GM12872 (cell line): Measurements from ENCODE around the gene AHDC1.

Experiments
- CTCF ChIP-seq: IDR thresholded peaks from 3 replicates; pipeline ENCODE4 v1.5.1; 2011; ENCODE audit warnings: low read depth, mild to moderate bottlenecking, low read length, moderate library complexity; ENCODE audit not compliant: insufficient read depth

AHDC1 gene

GRCh38 chr1:27603681-27604578 is at the start of gene AHDC1:
TSS of gene AHDC1 (minus strand) at chr1:27604144. CDS start at chr1:27552115, 52,029 bp downstream.
- no peak for TF ChIP-seq CTCF

DNA sequence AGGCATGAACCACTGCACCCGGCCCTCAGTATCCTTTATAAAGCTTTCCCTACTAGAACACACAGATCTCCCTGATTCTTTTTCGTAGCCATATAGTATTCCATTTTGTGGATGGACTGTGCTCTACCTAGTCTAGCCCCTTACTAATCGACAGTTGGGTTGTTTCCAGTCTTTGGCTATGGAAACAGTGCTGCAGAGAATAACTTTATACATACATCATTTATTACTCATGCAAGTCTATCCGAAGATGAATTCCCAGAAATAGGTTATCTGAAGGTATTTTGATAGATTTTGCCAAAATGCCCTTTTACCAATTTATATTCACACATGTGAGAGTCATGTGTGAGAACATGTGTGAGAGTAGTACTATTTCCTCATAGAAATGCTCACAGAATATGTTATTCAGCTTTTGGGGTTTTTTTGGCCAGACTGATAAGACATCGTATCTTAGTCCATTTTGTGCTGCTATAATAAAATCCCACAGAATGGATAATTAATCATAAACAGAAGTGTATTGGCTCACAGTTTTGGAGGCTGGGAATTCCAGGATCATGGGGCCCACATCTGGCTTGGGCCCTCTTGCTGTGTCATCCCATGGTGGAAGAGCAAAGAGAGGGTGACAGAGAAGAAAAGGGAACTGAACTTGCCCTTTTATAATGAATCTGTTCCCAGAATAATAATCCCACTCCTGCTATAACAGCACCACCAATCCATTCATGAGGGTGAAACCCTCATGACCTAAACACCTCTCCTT is 48.3 kb upstream of the AHDC1 start:
- no peak for TF ChIP-seq CTCF

GRCh38 chr1:27650539-27651175 is 46.7 kb upstream of the AHDC1 start:
- no peak for TF ChIP-seq CTCF

- TF ChIP-seq CTCF: no peak
These were observed 46.2 kb upstream of the AHDC1 start for GRCh38 chr1:27650171-27650538.

GRCh38 chr1:27649306-27649635 is 45.3 kb upstream of the AHDC1 start:
- no peak for TF ChIP-seq CTCF

DNA sequence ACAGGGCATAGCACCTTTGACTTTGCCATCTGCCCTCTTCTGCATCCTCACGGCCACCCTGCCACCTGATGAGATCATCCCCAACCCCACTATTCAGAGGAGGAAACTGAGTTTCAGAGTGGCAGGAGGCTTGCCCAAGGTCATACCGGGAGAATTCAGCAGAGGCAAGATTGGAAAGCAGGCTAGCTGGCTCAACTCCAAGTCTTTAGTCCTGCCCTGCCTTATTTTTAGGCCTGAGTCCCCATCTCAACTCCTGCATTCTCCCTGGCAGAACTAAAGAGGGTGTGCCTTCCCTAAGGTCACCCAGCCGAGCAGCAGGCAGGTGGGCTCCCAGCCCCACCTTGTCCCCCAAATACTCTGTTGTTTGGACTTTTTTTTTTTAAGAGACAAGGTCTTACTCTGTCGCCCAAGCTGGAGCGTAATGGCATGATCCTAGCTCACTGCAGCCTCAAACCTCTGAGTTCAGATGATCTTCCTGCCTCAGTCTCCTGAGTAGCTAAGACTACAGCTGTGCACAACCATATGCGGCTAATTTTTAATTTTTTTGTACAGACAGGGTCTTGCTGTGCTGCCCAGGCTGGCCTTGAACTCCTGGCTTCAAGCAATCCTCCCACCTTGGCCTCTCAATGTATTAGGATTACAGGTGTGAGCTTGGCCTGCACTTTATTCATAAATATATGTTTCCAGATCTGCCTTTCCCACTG is 44.8 kb upstream of the AHDC1 start:
- TF ChIP-seq CTCF: no peak

DNA sequence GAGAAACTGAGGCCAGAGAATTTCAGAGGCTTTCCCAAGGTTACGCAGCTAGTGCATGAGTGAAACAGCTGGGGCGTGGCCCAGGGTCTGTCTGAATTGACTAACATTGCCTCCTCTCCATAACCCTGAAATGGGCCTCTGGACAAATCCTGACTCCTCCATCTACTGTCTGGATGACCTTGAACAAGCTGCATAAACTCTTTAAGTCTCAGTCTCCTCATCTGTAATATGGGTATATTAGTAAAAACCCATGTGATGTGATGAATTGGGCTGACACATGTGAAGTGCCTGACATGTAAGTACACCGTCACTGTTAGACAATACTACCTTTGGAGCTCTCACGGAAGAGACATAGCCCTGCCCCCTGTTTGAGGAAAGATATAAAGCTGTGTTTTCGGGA is 43.4 kb upstream of the AHDC1 start:
- TF ChIP-seq CTCF: no peak
